A549 (cell line): ENCODE data around the gene MTCL1.

ENCODE experiments used
- CHD2 ChIP-seq: fragments of 150-350 bp; IDR thresholded peaks from 2 replicates; pipeline ENCODE4 v1.6.1; 2014; ENCODE audit warnings: low read length; ENCODE audit not compliant: partially characterized antibody
- CTCF ChIP-seq: fragments of >200 bp; sonication (Bioruptor Twin); formaldehyde crosslinking; IDR thresholded peaks from 3 replicates; pipeline ENCODE4 v1.5.1; 2016
- ELK1 ChIP-seq: fragments of 150-350 bp; IDR thresholded peaks from 2 replicates; pipeline ENCODE4 v1.6.1; 2014; ENCODE audit warnings: low read depth, mild to moderate bottlenecking, low read length
- EP300 ChIP-seq, 2 experiments: fragments of >200 bp; sonication (Bioruptor Twin); formaldehyde crosslinking; IDR thresholded peaks; 2 replicates in 1 of 2; 3 replicates in 1 of 2; pipeline ENCODE4 v1.6.1; 2016 to 2017
- KDM5A ChIP-seq: fragments of 200-600 bp; sonication (generic); IDR thresholded peaks from 2 replicates; pipeline ENCODE4 v1.6.1; 2016; ENCODE audit warnings: antibody characterized with exemption, mild to moderate bottlenecking
- MAX ChIP-seq: IDR thresholded peaks from 2 replicates; pipeline ENCODE4 v1.6.1; 2012
- MYC ChIP-seq: IDR thresholded peaks from 2 replicates; pipeline ENCODE4 v1.6.1; 2012; ENCODE audit warnings: mild to moderate bottlenecking, inconsistent platforms, low read length, improper control_type of control experiment, borderline replicate concordance
- POLR2A ChIP-seq: IDR thresholded peaks from 2 replicates; pipeline ENCODE4 v1.6.1; 2012; ENCODE audit warnings: mild to moderate bottlenecking, low read length
- RAD21 ChIP-seq, 2 experiments: fragments of >200 bp in 1 of 2; sonication (Bioruptor Twin) in 1 of 2; formaldehyde crosslinking in 1 of 2; IDR thresholded peaks in 1 of 2; conservative IDR thresholded peaks in 1 of 2; 2 replicates in 1 of 2; 3 replicates in 1 of 2; pipeline ENCODE4 v1.6.1; 2012 to 2018; ENCODE audit warnings: inconsistent platforms in 1 of 2
- RFX5 ChIP-seq: fragments of 450-650 bp; IDR thresholded peaks from 2 replicates; pipeline ENCODE4 v1.7.1; 2014; ENCODE audit warnings: antibody characterized with exemption, mild to moderate bottlenecking, moderate library complexity
- SREBF2 ChIP-seq: fragments of 450-650 bp; IDR thresholded peaks from 2 replicates; pipeline ENCODE4 v1.6.1; 2014; ENCODE audit warnings: mild to moderate bottlenecking, moderate library complexity

GRCh38 chr18:8778386-8778785 lies 73.0 kb downstream of the MTCL1 start:
- TF ChIP-seq RAD21 (conservative IDR thresholded peaks at IDR 0.05 in 1 of 2, IDR thresholded peaks at IDR 0.05 in 1 of 2) (no peak), MAX (no peak), CTCF (no peak), CHD2 (no peak), KDM5A (no peak), EP300 (IDR thresholded peaks at IDR 0.05) (no peak), ELK1 (no peak), SREBF2 (no peak), POLR2A (no peak), RFX5 (no peak), MYC (no peak)
